ENCODE results near the gene NFIB.

The NFIB gene

DNA sequence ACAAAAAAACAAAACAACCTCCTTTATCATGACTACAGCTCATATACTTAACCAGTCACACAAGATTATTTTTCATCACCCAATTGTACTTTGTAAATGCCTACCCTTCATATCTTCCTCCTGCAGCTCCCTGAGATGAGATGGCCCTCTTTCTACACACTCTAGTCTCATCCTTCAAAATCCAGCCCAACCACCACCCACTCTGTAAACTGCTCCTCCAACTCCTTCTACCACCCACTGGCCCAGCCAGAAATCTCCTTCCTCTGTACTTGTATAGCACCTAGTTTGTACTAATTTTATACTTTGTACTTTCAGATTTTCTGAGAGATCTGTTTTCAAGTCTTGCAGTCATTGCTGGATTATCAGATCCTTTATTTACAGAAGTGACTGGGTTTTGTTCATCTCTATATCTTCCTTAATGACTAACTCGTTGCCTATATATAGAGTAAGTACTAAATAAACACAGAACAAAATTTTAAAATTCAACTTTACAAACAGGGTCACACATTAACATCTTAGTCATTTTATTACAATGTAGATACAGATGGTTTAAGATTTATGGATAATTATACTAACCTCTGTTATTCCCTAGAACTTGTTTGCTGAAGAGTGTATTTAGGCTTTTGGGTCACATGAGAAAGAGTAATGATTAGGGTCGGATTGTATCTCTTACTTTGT is 155.7 kb downstream of the NFIB start:
- DNase-seq (ENCODE audit: low read depth, low spot score) = no peak

DNA sequence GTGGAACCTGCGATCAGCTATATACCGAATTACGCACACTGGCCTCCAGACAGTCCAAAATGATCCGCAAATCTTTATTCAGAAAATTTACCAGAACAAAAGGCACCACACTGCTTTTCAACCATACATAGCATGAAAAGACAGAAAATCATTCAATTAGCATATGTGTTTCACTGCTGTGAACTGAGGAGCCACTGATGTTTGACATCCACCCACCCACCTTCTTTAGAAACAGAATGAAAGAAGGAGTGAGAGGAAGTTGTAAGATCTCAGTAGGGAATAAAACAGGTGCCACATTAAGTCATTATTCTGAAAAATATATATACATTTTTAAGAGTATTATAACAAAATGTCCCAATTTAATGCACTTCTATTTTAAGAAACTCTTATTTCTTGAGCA is 156.8 kb downstream of the NFIB start:
- DNase-seq (ENCODE audit: low read depth, low spot score) = no peak

DNA sequence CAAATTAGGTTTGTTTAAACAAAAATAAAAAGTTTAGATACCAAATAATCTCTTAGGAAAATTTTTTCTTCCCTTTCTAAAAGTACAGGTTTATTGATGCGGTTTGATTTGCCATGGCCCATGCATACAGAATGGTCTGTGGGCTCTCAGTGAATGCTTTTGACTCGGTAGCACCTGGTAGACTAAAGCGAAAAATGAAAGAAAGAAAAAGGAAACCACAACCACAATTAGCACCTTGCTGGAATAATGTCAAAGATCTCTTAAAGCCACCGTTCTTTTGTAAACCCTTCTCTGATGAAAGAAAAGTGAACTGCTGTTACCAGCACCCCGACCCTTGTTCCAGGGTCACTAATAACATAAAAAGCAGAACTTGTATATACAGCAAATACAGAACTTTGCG is 157.9 kb downstream of the NFIB start:
- no peak for DNase-seq (ENCODE audit: low read depth, low spot score)

DNA sequence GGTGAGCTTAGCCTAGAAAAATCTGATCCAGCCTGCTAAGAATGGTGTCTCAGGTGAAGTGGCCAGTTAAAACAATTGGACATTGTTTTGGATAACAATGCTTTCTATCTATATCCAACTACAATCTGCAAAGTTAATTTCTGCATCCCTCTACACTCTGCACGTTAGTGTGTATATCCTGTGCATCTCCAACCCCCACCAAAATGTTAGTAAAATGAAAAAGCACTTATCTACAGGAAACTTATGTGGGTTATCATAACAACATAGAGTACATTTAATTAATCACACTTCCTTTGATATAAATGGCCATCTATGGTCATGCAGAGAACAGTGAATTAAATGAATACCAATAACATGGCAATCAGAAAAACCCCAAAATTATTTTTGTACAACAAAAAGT is 158.7 kb downstream of the NFIB start:
- no peak for DNase-seq (ENCODE audit: low read depth, low spot score)

DNA sequence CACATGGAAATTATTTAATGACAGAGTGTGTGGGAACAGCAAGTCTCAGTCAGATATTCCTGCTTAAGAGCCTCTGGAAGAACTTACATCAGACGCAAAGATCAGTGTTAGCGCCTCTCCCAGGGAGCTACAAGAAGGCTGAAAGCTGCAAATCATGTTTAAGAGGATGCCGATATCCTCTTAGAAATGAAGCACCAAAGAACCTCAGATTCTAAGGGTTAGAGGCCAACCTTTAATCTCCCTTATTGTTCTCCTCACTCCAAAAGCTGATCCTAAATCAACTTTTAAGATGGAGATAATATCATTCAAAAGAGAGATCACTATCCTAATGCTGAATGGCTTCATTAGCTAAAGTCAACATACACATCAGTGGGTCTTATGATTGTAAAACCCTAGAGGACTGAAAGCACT is 160.6 kb downstream of the NFIB start:
- no peak for DNase-seq (ENCODE audit: low read depth, low spot score)

DNA sequence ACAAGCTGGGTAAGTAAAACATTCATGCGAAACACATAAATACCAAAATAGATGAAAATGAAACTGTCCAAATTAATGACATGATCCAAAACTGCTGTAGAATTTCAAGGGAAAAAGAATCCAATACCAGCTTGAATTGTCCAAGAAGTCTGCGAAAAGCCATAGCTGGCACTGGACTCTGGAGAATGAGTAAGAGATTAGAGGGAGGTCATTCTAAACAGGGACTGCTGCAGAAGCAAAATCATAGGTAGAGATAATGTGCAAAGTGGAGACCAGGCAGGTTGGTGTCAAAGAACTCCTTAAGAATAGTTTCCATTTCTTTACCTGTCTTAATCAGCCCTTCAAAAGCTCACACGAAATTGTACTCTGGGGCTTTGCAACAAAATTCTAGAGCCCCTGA is 162.5 kb downstream of the NFIB start:
- DNase-seq (ENCODE audit: low read depth, low spot score) = no peak

DNA sequence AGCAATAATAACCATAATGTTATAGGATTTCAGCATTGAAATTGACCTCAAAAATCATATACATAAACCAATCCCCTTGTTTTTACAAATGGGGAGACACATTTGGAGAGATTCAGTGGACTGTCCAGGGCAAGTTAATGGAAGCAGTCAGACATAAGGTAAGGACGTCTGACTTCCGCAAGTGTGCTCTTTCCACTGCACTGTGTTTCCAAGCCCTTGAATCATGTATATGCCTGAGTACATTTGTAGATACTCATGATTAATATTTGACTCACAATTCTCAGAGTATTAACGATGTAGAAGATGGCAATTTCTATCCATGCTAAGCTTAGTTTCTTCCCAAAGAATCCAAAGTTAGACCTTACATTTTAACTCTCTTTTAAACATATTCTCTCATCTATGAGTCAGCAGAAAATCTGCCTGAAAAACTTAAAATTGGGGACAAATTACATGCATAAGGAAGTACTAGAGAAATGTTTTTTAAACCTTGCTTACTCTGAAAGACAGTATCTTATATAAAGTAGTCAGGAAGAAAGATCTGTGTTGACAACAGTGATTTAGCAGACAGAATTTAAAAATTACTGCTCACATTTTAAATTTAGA is 165.3 kb downstream of the NFIB start:
- DNase-seq (ENCODE audit: low read depth, low spot score) = no peak

DNA sequence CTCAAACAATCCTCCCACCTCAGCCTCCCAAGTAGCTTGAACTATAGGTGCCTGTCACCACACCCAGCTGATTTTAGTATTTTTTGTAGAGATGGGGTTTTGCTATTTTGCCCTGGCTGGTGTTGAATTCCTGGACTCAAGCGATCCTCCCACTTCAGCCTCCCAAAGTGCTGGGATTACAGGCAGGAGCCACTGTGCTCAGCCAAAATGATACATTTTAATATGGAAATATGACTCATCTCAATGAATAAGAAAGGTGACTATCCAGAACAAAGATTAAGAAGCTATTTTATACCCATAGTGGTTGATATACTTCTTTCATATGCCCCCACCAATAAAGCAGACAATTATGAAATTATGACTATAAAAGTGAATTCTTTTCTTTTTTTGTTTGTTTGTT is 166.2 kb downstream of the NFIB start:
- DNase-seq (ENCODE audit: low read depth, low spot score) = no peak

DNA sequence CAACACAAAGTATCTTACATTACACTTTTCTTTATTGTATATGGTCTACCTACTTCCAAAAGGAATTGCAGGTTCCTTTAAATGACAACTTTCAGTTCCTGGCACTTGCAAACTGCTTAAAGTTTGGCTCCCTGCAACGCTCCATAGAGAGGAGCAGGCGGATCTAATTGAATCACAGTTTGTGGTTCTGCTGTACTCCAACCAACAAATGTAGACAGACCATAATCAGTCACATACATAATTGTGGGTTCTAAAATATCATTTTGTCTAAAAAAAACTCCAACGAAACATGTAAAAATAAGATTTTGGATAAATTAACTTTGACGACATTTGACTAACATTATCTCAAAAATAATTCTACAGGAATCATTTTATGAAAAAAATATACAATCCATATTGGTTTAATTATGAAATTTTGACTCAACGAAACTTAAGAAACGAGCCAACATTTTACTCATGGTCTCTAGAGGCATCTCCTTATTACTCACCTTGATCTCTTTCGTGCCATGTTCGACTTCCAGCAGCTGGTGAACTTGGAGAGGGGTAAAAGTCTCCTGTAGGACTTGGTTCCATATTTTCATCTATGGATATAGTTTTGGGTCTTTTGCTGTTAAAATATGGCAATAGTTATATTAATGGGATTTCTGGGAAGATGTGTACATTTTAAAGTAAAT is 167.6 kb downstream of the NFIB start:
- no peak for DNase-seq (ENCODE audit: low read depth, low spot score)

DNA sequence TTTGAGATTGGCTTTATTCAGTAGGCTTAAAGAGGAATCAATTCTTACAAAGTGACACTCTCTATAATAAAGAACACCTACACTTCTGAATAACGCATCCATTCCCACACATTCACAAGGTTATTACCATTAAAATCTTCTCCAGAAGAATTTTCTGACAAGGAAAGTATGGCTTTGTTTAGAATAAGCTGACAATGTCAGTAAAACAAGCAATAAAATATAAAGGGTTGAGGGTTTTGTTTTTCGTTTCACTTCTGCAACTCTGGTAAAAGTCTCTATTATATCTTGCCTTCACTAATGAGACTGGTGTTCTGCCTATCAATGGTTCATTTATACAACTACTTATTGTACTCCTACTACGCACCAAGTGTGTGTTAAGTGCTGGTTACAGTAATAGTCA is 169.7 kb downstream of the NFIB start:
- no peak for DNase-seq (ENCODE audit: low read depth, low spot score)

DNA sequence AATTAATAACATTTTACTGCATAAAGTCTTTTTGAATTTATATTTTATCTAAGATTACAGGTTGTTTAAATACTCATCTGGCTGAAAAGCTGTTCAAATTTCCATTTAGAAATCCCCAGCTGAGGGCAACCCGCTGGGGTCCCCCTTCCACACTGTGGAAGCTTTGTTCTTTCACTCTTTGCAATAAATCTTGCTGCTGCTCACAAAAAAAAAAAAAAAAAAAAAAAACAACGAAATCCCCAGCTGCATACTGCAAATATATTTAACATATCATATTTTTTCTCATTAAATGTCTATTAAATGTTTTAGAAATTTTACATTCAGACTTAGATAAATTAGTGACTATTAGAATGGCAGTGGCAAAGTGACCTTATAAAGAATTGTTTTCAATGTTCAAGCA is 172.2 kb downstream of the NFIB start:
- no peak for DNase-seq (ENCODE audit: low read depth, low spot score)

DNA sequence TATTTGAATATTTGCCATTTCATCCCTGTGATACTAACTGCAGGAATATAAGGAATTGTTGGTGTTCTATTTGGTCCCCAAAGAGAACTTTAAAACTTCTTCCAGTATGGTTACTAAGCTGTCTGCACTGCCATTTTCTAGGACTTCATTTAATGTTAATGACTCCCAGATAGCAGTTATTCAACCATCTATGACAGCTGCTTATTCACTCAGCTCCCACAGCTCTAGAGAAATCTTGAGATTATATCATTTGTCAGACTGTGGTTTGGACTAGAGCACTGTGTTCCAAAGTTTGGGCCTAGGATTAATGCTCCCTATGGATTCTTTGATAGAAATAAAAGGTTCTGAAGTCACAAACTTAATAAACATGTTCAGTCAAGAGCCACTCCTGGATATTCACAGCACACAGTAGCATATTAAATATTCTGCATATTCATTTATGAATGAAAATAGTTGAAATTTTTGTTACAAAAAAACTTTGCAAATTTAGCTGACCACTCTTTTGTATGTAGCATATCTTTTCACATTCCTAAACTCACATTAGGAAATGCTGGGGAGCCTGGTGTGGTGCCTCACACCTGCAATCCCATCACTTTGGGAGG is 173.7 kb downstream of the NFIB start:
- DNase-seq (ENCODE audit: low read depth, low spot score) = no peak

DNA sequence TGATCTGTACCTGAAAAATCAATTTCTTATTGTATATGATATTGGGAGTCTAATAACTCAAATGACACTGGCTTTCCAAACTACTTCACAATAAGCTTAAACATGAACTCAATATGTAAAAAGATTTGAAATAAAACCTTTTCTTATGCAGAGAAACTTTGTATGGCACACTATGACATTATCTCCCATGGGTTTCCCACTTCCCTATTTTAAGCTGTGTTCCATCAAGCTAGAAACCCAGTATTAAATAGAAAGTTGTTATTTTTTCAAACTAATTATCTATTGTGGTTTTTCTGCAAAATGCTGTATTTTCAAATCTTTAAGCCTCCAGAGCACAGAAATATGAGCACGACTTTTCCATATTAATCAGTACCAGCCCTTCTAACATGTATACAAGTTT is 174.7 kb downstream of the NFIB start:
- no peak for DNase-seq (ENCODE audit: low read depth, low spot score)

DNA sequence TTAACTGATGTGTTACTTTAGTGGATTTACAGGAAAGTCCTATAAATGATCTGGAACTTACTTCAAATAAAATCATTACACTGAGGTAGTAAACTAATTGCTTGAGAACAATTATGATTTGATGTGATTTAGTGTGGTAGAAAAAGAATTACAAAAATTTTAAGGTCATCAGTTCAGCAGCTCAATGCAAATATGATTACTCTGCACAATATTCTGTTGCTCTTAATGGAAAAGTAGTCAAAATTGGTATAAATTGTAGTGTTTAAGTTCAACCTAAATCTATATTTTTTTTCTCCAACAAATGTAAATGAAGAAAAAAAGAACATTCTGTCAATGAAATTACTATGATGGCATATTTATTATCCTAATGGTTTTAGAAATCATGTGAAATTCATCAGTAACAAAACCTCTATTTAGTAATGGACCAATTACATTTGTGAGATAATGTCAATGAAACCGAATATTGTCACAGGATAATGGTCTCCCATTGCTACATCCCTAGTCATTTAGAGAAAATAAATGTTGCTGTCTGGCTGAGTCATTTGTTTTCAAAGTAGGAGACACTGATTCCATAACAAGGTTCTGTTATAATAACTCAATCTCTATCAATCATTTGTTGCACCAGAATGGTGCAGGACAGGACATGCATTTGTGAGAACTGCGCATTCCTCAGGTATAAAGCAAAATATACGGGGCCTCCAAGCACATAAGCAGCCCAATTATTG is 177.1 kb downstream of the NFIB start:
- no peak for DNase-seq (ENCODE audit: low read depth, low spot score)

DNA sequence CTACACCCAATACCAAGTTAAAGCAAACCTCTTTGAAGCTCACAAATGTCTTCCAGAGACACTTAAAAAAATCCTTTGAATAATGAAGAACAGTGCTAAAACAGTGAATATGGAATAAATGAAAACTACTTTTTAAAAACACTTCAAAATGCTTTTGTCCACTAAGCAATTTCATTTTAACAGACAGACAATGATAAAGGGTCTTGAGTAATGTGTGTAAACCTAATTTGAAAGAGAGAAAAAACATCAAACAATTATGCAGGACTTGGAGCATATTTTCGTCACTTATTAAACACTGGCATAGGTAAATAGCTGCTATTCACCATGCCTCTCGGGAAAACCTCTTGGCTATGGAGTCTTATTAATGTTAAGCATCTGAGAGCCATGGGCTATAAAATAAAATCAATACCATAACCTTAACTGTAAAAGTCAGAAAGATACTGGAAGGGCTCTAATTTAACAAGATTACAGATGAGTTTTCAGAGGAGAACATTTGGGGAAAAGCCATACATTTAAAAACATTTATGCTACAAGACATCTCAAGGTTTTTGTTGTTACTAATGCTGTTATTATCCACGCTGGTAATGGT is 177.8 kb downstream of the NFIB start:
- DNase-seq (ENCODE audit: low read depth, low spot score) = no peak

DNA sequence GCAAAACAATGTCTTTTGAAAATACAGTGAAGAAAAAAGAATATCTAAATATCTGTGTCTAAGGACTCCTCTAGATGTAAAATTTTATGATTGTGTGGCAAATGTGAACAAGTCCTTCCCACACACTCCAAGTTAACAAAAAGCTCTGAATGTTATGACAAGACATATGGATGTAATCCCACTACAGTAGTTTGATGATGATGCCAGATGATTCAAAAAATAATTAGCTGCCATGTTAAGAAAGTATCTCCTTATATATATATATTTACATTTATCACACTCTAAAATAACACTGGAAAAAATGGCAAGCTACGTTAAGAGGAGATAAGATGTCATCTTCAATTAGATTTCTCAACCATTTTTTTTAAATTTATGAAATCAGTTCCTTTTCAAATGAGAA is 178.5 kb downstream of the NFIB start:
- DNase-seq (ENCODE audit: low read depth, low spot score) = no peak

DNA sequence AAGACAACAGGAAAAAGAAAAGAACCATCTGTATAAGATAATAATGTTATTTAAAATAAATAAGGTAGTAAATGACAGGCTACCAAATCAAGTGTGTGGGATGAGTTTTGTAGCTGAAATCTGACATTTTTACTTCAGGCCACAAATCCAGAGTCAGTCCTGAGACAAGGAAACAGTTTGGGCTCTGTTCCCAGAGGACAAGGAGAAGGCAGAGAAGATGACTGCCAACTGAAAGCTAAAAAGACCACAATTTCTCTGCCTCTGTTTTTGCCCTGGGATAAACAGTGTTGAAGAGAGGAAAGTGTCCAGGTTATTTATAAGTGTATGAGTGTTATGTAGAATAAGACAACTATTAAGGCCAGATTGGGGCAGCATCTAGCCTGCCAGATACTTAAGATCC is 180.5 kb downstream of the NFIB start:
- no peak for DNase-seq (ENCODE audit: low read depth, low spot score)

DNA sequence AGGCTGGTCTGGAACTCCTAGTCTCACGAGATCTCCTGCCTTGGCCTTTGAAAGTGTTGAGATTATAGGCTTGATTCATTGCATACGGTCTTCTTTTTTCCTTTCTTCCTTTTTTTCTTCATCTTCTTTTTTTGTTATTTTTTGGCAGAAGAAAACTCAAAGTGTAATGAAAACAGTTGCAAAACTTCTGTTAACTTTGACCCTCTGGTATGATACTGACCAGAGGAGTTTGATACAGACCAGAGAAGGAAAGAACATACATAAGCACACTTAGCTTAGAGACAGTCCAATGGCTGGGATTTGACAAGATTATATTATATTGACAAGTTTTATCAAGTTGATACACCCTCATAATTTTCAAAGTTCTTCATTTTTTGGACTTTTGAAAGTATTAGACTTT is 181.2 kb downstream of the NFIB start:
- no peak for DNase-seq (ENCODE audit: low read depth, low spot score)

DNA sequence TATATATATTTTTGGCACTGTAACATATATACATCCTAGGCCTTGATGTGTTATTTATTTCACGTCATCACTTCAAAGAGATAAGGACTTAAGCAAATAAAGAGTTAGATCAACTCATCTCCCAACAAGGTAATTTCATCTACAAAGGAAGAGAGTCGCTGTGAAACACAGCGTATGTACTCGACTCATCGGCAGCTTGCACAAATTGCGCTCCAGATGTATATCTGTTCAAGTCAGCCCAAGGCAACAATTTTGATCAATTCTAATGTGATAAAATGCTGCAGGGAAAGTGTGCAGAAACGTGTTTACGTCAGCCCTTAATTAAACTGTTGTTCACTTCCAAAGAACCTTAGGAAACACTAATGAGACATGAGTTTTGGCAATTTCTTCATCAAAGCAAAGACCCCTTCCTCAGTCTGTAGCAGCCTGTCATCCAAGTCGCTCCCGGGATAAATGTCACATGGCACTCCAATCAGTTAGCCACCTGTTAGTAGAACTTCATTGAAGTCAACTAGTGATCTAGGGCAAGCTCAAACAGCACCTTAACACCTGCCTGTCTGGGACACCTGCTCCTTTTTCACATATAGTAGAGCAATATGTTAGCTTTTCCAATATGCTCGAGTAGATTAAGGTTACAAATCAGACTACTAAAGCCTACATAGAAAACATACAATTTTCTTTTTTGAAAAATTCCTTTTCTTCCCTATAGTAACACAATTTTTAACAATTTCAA is 182.4 kb downstream of the NFIB start:
- DNase-seq (ENCODE audit: low read depth, low spot score) = no peak

DNA sequence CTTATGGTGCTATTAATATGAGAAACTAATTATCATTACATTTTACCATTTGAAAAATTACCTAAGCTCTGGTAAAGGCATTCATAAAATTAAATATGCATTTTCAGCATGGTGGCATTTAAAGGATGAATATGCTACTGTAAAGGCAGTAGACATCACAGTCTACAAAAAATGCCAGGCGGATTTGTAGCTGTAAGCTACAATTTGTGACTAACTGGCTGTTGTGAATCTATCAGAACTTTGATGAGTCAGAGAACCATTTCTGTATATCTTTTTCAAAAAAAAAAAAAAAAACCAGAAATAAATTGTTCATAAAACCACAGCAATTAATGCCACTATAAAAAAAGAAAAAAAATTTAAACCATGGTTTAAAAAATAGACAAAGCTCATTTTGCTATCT is 186.3 kb downstream of the NFIB start:
- no peak for DNase-seq (ENCODE audit: low read depth, low spot score)

All from activated CD4-positive, CD25-positive, alpha-beta regulatory T cell treated with anti-CD3 and anti-CD28 coated beads, Interleukin-2, amount 50 U/mL, for 16 hours (primary cell).